HG02610 (cell line): ENCODE measurements around the gene UBL7.

Experiments
- ATAC-seq: cut with Tn5 transposase; IDR thresholded peaks from one replicate; pipeline ENCODE4 v1.9.1; 2021; ENCODE audit warnings: mild to moderate bottlenecking, moderate library complexity; ENCODE audit not compliant: unreplicated experiment

UBL7 gene

GRCh38 chr15:74424901-74425528, 35.9 kb downstream of the UBL7 start:
- no peak for ATAC-seq

GRCh38 chr15:74423431-74424257, 37.3 kb downstream of the UBL7 start:
- no peak for ATAC-seq

GRCh38 chr15:74422652-74423430, 38.1 kb downstream of the UBL7 start:
- ATAC-seq, result no peak

- ATAC-seq, result no peak
Measured at GRCh38 chr15:74422265-74422651, 38.7 kb downstream of the UBL7 start.

GRCh38 chr15:74421302-74422245, 39.4 kb downstream of the UBL7 start:
- no peak for ATAC-seq

GRCh38 chr15:74420193-74420905, 40.6 kb downstream of the UBL7 start:
- no peak for ATAC-seq

- ATAC-seq, result no peak
Measured at GRCh38 chr15:74419432-74419831, 41.5 kb downstream of the UBL7 start.

GRCh38 chr15:74418575-74419338, 42.2 kb downstream of the UBL7 start:
- ATAC-seq, result no peak

GRCh38 chr15:74417670-74418069, 43.3 kb downstream of the UBL7 start:
- ATAC-seq, result no peak

- ATAC-seq, result no peak
Measured at GRCh38 chr15:74417225-74417624, 43.7 kb downstream of the UBL7 start.

GRCh38 chr15:74415966-74416916, 44.7 kb downstream of the UBL7 start:
- no peak for ATAC-seq

GRCh38 chr15:74414603-74415338, 46.2 kb downstream of the UBL7 start:
- no peak for ATAC-seq

GRCh38 chr15:74414081-74414580, 46.8 kb downstream of the UBL7 start:
- no peak for ATAC-seq

- no peak for ATAC-seq
Measured at GRCh38 chr15:74413350-74414080, 47.4 kb downstream of the UBL7 start.

- no peak for ATAC-seq
Measured at GRCh38 chr15:74412159-74412558, 48.8 kb downstream of the UBL7 start.

- no peak for ATAC-seq
Measured at GRCh38 chr15:74411686-74412085, 49.3 kb downstream of the UBL7 start.

GRCh38 chr15:74410502-74410901, 50.5 kb downstream of the UBL7 start:
- no peak for ATAC-seq
